GM19455 (cell line): ENCODE measurements around the gene ACOX2.

Experiments used
- ATAC-seq: cut with Tn5 transposase; IDR thresholded peaks from one replicate; pipeline ENCODE4 v1.9.1; 2021; ENCODE audit not compliant: unreplicated experiment

Gene ACOX2

GRCh38 chr3:58474967-58475578 is 61.9 kb downstream of the ACOX2 start:
- ATAC-seq, result no peak

- no peak for ATAC-seq
Observed at GRCh38 chr3:58474348-58474911, 62.6 kb downstream of the ACOX2 start.

GRCh38 chr3:58473275-58473674 is 63.7 kb downstream of the ACOX2 start:
- no peak for ATAC-seq

- no peak for ATAC-seq
Observed at GRCh38 chr3:58471025-58471887, 65.7 kb downstream of the ACOX2 start.

- no peak for ATAC-seq
Observed at GRCh38 chr3:58470363-58471024, 66.5 kb downstream of the ACOX2 start.

- ATAC-seq, result no peak
Observed at GRCh38 chr3:58469096-58469495, 67.9 kb downstream of the ACOX2 start.

GRCh38 chr3:58466899-58467563 is 70.0 kb downstream of the ACOX2 start:
- ATAC-seq, result no peak

- ATAC-seq, result no peak
Observed at GRCh38 chr3:58464866-58465265, 72.1 kb downstream of the ACOX2 start.

GRCh38 chr3:58463942-58464271 is 73.1 kb downstream of the ACOX2 start:
- ATAC-seq, result no peak

GRCh38 chr3:58463181-58463941 is 73.6 kb downstream of the ACOX2 start:
- ATAC-seq, result peak; percentile 71

GRCh38 chr3:58462829-58463180 is 74.2 kb downstream of the ACOX2 start:
- no peak for ATAC-seq

- no peak for ATAC-seq
Observed at GRCh38 chr3:58459160-58459559, 77.8 kb downstream of the ACOX2 start.
